PC-9 (cell line): Measurements from ENCODE around the gene TIPRL.

Experiments
- EZH2 ChIP-seq: fragments of 200-600 bp; sonication (generic); IDR thresholded peaks from 2 replicates; pipeline ENCODE4 v1.8.0; 2017; ENCODE audit warnings: antibody characterized with exemption, low read depth
- TF ChIP-seq, protein P1 (sequence below): fragments of 200-600 bp; sonication (generic); conservative IDR thresholded peaks from 2 replicates; pipeline ENCODE4 v1.6.1; 2017; ENCODE audit warnings: mixed run types, antibody characterized with exemption, mild to moderate bottlenecking, moderate library complexity

GRCh38 chr1:168137515-168137821 is 41.3 kb upstream of the TIPRL start:
- TF ChIP-seq, protein P1, sequence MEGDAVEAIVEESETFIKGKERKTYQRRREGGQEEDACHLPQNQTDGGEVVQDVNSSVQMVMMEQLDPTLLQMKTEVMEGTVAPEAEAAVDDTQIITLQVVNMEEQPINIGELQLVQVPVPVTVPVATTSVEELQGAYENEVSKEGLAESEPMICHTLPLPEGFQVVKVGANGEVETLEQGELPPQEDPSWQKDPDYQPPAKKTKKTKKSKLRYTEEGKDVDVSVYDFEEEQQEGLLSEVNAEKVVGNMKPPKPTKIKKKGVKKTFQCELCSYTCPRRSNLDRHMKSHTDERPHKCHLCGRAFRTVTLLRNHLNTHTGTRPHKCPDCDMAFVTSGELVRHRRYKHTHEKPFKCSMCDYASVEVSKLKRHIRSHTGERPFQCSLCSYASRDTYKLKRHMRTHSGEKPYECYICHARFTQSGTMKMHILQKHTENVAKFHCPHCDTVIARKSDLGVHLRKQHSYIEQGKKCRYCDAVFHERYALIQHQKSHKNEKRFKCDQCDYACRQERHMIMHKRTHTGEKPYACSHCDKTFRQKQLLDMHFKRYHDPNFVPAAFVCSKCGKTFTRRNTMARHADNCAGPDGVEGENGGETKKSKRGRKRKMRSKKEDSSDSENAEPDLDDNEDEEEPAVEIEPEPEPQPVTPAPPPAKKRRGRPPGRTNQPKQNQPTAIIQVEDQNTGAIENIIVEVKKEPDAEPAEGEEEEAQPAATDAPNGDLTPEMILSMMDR = no peak
- TF ChIP-seq EZH2 = no peak
